Ovary (tissue), 9 donors: ENCODE measurements around the gene PRSS48. TPM values are rescaled to one million over a fixed set of nuclear protein-coding genes. Genes with fewer than 3 reads are reported as not detected.

ENCODE experiments used
- DNase-seq, 5 donors: peaks; one replicate each; pipeline ENCODE4 v3.0.0-alpha.2; 2019 to 2020
- H3K27ac ChIP-seq, 2 donors: fragments of 200-600 bp; one replicate each; pipeline versions ENCODE4 v1.5.1 to v1.8.0; 2019 to 2022
- H3K27me3 ChIP-seq: fragments of 200-600 bp; one replicate; pipeline ENCODE4 v1.8.0; 2022
- H3K36me3 ChIP-seq: fragments of 200-600 bp; sonication (generic); one replicate; pipeline ENCODE4 v1.5.1; 2019
- H3K4me1 ChIP-seq: one replicate; pipeline ENCODE4 v1.8.1; 2013; ENCODE audit warnings: mild to moderate bottlenecking, moderate library complexity; ENCODE audit not compliant: insufficient read depth
- H3K4me3 ChIP-seq: fragments of 200-600 bp; sonication (generic); one replicate; pipeline ENCODE4 v1.5.1; 2017
- H3K9me3 ChIP-seq, 2 donors: fragments of 200-600 bp in 1 of 2; sonication (generic) in 1 of 2; one replicate each; pipeline versions ENCODE4 v1.5.1 to v1.8.1; 2013 to 2019; ENCODE audit warnings: mild to moderate bottlenecking in 1 of 2, moderate library complexity in 1 of 2
- CTCF ChIP-seq, 3 donors: fragments of 450-650 bp in 2 of 3; fragments of 200-600 bp in 1 of 3; IDR thresholded peaks; one replicate each; pipeline versions ENCODE4 v1.5.1 to v1.8.0; 2016 to 2022; ENCODE audit warnings: antibody characterized with exemption in 3 of 3, mild to moderate bottlenecking in 1 of 3
- EP300 ChIP-seq: sonication (generic); formaldehyde crosslinking; IDR thresholded peaks from one replicate; pipeline ENCODE4 v1.6.1; 2017; ENCODE audit warnings: antibody characterized with exemption
- POLR2A ChIP-seq: fragments of 450-650 bp; IDR thresholded peaks from one replicate; pipeline ENCODE4 v1.6.1; 2017; ENCODE audit warnings: antibody characterized with exemption, mild to moderate bottlenecking, moderate library complexity
- WGBS, 3 donors: extraction: QIAGEN DNeasy Blood & Tissue Kit in 1 of 3; methylation state at CpG; one replicate each; pipeline versions ENCODE4 v1.1.5 to v1.1.7; 2013 to 2017; 5-methylcytosine and 5-hydroxymethylcytosine counted together
- intact Hi-C, 4 donors: fragments of 100-400 bp; cut with DNase I; formaldehyde crosslinking; loops; one replicate each; pipeline versions ENCODE4 v1.11.0 to v1.15.1; 2022 to 2023
- polyA plus RNA-seq, 2 donors: library from polyadenylated mRNA; stranded (reverse); fragments of 200-250 nt in 1 of 2; fragments of 350-450 nt in 1 of 2; fragmentation: Illumina TruSeq in 1 of 2; extraction: RNeasy Lipid Tissue Mini Kit (QIAGEN cat#74804) in 1 of 2; gene quantifications; one replicate each; pipeline ENCODE4 v1.2.3, GENCODE V29; 2013 to 2014
- total RNA-seq, 7 donors: library from RNA; depleted of rRNA in 2 of 7; stranded (reverse); fragments of >200 nt in 2 of 7; fragmentation: NEBNext Ultra II Directional in 3 of 7; extraction: Animal tissue kit (Norgen Biotek cat#: 25700) in 3 of 7; gene quantifications; one replicate each; pipeline versions ENCODE4 v1.1.0 to v1.2.4, GENCODE V29; 2016 to 2023
- donor health status: DM: no; HTN: no; CAD: no; lungs with moderate emphysema.
- donor health status: DM: no; HTN: no; CAD: no.
- donor health status: Bipolar disorder and iron deficiency.
- donor health status: DM: yes; HTN: yes; CAD: no.
- donor health status: DM: no; HTN: no; CAD: no.
- donor health status: DM: yes; HTN: yes; CAD: no.

PRSS48 gene
- total and polyA plus RNA-seq, 9 donors, result not detected

DNA sequence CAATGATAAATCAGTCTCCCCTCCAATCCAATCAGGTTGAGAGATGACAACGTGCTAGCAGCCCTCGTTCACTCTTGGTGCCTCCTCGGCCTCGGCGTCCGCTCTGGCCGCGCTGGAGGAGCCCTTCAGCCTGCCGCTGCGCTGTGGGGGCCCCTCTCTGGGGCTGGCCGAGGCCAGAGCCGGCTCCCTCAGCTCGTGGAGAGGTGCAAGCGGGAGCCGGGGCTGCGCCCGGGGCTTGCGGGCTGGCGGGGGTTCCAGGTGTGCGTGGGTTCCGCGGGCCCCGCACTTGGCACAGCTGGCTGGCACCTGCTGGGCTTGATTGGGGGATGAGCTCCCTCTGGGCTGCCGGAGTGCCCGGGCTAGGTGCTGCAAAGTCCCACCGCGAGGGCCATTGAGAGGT is 40.9 kb upstream of the PRSS48 start:
- intact Hi-C loops, result loop anchor here in 1 of 4 donors (10.0 kb wide), 1 partner anchor 71 kb away; no protein-coding TSS in a partner anchor
- H3K4me1 ChIP-seq, result peaks cover 6% of the 10 kb centered on the region
- no peak overlapping the region for H3K27ac ChIP-seq
- H3K9me3 ChIP-seq, result no peaks in the 10 kb centered on the region
- WGBS, 3 donors, result 97 to 98% (median 97%) methylated on average over 27 of the region's 27 CpGs
- no peaks in the 10 kb centered on the region for H3K36me3 ChIP-seq
- TF ChIP-seq CTCF (IDR thresholded peaks at IDR 0.05) (no peak), POLR2A (no peak), EP300 (no peak)
- H3K4me3 ChIP-seq, result no peak overlapping the region
- H3K27me3 ChIP-seq, result no peaks in the 10 kb centered on the region
- DNase-seq, result no peak

DNA sequence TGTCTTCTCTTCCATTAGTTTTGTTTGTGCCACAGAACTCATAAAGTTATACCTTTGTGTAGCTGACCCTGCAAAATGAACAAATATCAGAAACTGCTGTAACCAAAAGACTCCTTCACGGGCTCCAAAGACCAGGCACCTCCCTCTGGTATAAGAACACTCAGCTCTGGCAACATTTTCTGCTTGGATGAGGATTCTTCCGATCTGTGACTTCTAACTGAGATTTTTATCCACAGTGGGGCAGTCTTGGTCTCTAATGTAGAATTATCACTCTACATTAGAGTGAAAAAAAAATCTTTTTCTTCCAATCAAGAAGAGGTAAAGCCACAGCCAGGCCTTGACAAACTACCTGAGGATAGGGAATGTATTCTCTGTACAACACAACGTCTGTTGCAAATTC is 38.5 kb upstream of the PRSS48 start:
- Histone ChIP-seq H3K4me3 (no peak overlapping the region), H3K27ac (no peak overlapping the region), H3K4me1 (peaks cover 5% of the 10 kb centered on the region), H3K36me3 (no peaks in the 10 kb centered on the region), H3K9me3 (no peaks in the 10 kb centered on the region), H3K27me3 (no peaks in the 10 kb centered on the region)
- 20 to 22% (median 22%) methylated on average over 3 of the region's 3 CpGs for WGBS, 3 donors
- no peak for TF ChIP-seq CTCF (IDR thresholded peaks at IDR 0.05)
- TF ChIP-seq POLR2A, result no peak
- no peak for TF ChIP-seq EP300
- no peak for DNase-seq
- intact Hi-C loops, result loop anchor here in 1 of 4 donors (10.0 kb wide), 1 partner anchor 74 kb away; no protein-coding TSS in a partner anchor

GRCh38 chr4:151239608-151240007 is 37.4 kb upstream of the PRSS48 start:
- Histone ChIP-seq H3K27ac (no peak overlapping the region), H3K4me1 (peaks cover 3% of the 10 kb centered on the region), H3K36me3 (no peaks in the 10 kb centered on the region), H3K4me3 (no peak overlapping the region), H3K9me3 (no peaks in the 10 kb centered on the region), H3K27me3 (no peaks in the 10 kb centered on the region)
- no peak for DNase-seq
- TF ChIP-seq CTCF (IDR thresholded peaks at IDR 0.05), result no peak
- TF ChIP-seq POLR2A, result no peak
- no peak for TF ChIP-seq EP300
- intact Hi-C loops, result loop anchor here in 1 of 4 donors (10.0 kb wide), 1 partner anchor 75 kb away; no protein-coding TSS in a partner anchor
- 53 to 62% (median 58%) methylated on average over 3 of the region's 3 CpGs for WGBS, 3 donors

DNA sequence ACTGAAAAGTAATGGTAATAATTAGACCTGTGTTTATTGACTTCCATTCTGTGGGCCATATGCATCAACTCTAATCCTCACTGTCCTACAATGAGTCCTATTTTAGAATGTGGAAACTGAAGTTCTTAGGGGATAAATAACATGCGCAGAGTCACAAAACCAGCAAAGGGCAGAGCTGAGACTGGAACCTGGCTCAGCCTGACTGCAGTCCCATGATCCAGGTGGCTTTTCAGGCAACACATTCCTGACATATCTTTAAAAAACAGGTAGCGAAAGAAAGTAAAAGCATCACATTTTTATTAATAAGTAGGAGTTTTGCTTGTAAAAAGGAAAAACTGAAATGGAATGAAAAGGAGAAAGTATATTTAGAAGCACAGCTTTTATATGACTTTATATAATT is 34.7 kb upstream of the PRSS48 start:
- peaks cover 3% of the 10 kb centered on the region for H3K4me1 ChIP-seq
- WGBS, 3 donors, result 94 to 97% (median 94%) methylated on average over 2 of the region's 2 CpGs
- intact Hi-C loops, result no loop called here
- no peak overlapping the region for H3K4me3 ChIP-seq
- no peaks in the 10 kb centered on the region for H3K9me3 ChIP-seq
- no peak for DNase-seq
- no peaks in the 10 kb centered on the region for H3K27me3 ChIP-seq
- TF ChIP-seq CTCF (IDR thresholded peaks at IDR 0.05), result no peak
- no peak for TF ChIP-seq POLR2A
- no peak for TF ChIP-seq EP300
- H3K36me3 ChIP-seq, result no peaks in the 10 kb centered on the region
- no peak overlapping the region for H3K27ac ChIP-seq
